ENCODE data around the gene FAM170B. TPM values are rescaled to one million over a fixed set of nuclear protein-coding genes. Genes with fewer than 3 reads are reported as not detected.

FAM170B gene
- total and polyA plus RNA-seq, 2 experiments from 2014 or later: not detected

DNA sequence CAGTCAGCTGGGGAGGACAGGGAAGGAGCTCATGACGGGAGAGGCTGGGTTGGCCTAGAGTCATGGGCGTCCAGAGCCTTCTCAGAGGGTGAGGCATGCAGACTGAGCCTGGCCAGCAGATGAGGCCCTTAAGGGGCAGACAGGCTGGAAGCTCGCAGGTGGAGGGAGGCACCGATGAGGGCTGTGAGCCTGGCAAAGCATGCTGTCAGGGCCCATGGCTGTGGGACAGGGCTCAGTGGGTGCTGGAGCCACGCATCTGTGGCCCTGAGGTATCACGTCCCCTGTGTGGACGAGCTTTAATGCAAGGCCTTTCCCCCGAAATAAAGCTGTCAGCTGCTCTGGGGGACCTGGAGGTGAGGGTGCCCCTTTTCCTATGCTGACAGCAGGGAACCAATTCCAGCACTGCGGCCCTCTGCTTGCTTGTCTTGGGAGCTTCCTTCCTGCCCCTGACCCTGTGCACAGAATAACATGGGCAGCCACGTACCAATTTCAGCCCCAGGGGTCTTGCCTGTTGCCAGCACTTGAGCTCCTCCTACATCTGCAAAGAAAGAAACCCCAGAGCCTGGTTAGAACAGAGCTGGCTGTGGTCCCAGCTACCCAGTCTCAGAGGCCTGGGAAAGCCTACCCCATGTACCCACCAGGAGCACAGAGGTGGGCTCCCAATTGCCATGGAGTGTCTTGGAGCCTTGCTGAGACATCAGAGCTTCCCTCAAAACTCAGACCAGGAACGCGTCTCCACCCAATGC is 33.8 kb upstream of the FAM170B start:
- Histone ChIP-seq H3F3A (ENCODE audit: insufficient read depth) (peaks cover 11% of the 10 kb centered on the region), H3K4me1 (ENCODE audit: insufficient read depth) (peaks cover 12% of the 10 kb centered on the region), H3K9me3 (ENCODE audit: low read depth) (no peaks in the 10 kb centered on the region), H2AFZ (no peak overlapping the region), H4K20me1 (ENCODE audit: insufficient read depth) (no peaks in the 10 kb centered on the region), H3K4me3 (no peak overlapping the region), H3K9ac (no peak overlapping the region), H3K79me2 (ENCODE audit: insufficient read depth) (no peaks in the 10 kb centered on the region), H3K4me2 (ENCODE audit: unreplicated experiment) (no peak overlapping the region), H3K27ac (no peak overlapping the region), H3K27me3 (replicated peaks; ENCODE audit: insufficient read depth) (no peaks in the 10 kb centered on the region), H3K9me2 (ENCODE audit: insufficient read depth) (no peaks in the 10 kb centered on the region), H3K36me3 (ENCODE audit: low read depth) (no peaks in the 10 kb centered on the region)
- TF ChIP-seq EZH2 (IDR thresholded peaks at IDR 0.05; ENCODE audit: insufficient read depth, poor library complexity, severe bottlenecking): no peak
- no peak for TF ChIP-seq EZH2phosphoT487 (IDR thresholded peaks at IDR 0.05; ENCODE audit: insufficient read depth, low read depth)
- DNase-seq: no peak
- in situ Hi-C loops (cut with MboI): loop anchor here (25.0 kb wide), 1 partner anchor 505 kb away; no protein-coding TSS in a partner anchor
- 87 to 88% methylated on average over 12 of the region's 12 CpGs for WGBS, 2 experiments (ENCODE audit: low coverage in 1 of 2, low lambda C conversion rate in 2 of 2, missing lambda C conversion rate in 2 of 2)

DNA sequence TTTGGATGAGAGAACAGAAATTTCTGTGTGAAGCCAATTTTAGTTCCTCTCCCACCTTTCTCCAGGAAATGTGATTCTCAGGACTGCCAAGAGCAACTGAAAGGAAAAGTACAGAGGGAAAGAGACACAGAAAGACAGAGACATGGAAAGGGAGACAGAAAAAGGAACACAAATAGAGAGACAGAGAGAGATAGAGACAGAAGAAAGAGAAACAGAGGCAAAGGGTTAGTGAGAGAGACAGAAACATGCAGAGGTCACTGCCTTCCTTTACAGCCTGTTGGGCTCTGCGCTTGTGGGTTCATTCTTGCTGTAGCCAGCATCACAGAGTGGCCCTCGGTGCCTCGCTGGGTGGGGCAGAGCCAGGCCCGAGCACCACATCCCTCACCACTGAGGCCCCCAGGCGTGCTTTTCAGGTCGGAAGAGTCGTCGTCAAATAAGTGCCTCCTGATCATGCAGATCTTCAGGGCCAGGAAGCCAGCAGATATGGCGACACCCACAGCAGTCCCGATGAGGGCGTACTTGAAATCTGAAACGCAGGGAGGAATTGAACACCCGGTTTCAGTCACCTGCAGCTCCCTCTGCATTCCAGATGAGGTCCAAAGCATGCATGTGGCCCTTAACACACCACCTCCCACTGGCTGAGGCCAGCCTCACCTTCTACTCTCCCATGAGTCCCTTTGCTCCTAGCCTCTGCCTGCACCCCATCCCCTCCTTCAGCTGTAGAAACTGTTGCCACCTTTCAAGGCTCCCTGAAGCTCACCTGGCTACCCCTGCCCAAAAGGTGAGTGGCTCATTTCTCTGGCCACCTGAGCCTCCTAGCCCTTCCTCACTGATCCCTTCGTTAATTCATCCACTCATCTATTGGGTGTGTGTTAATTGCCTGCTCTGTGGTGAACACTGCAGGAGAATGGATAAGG is 32.9 kb upstream of the FAM170B start:
- Histone ChIP-seq H3K79me2 (ENCODE audit: insufficient read depth) (no peaks in the 10 kb centered on the region), H3K9me3 (ENCODE audit: low read depth) (no peaks in the 10 kb centered on the region), H3K4me3 (no peak overlapping the region), H3F3A (ENCODE audit: insufficient read depth) (peaks cover 11% of the 10 kb centered on the region), H3K9me2 (ENCODE audit: insufficient read depth) (no peaks in the 10 kb centered on the region), H3K4me1 (ENCODE audit: insufficient read depth) (peaks cover 12% of the 10 kb centered on the region), H3K4me2 (ENCODE audit: unreplicated experiment) (no peak overlapping the region), H4K20me1 (ENCODE audit: insufficient read depth) (no peaks in the 10 kb centered on the region), H3K27me3 (replicated peaks; ENCODE audit: insufficient read depth) (no peaks in the 10 kb centered on the region), H3K27ac (no peak overlapping the region), H2AFZ (no peak overlapping the region; the same call in 1 of the 2 replicates), H3K9ac (no peak overlapping the region), H3K36me3 (ENCODE audit: low read depth) (no peaks in the 10 kb centered on the region)
- no peak for TF ChIP-seq EZH2 (IDR thresholded peaks at IDR 0.05; ENCODE audit: insufficient read depth, poor library complexity, severe bottlenecking)
- TF ChIP-seq EZH2phosphoT487 (IDR thresholded peaks at IDR 0.05; ENCODE audit: insufficient read depth, low read depth): no peak
- in situ Hi-C loops (cut with MboI): loop anchor here (25.0 kb wide), 1 partner anchor 504 kb away; no protein-coding TSS in a partner anchor
- no peak for DNase-seq
- 89 to 92% methylated on average over 11 to 14 of the region's 14 CpGs for WGBS, 2 experiments (ENCODE audit: low coverage in 1 of 2, low lambda C conversion rate in 2 of 2, missing lambda C conversion rate in 2 of 2)

DNA sequence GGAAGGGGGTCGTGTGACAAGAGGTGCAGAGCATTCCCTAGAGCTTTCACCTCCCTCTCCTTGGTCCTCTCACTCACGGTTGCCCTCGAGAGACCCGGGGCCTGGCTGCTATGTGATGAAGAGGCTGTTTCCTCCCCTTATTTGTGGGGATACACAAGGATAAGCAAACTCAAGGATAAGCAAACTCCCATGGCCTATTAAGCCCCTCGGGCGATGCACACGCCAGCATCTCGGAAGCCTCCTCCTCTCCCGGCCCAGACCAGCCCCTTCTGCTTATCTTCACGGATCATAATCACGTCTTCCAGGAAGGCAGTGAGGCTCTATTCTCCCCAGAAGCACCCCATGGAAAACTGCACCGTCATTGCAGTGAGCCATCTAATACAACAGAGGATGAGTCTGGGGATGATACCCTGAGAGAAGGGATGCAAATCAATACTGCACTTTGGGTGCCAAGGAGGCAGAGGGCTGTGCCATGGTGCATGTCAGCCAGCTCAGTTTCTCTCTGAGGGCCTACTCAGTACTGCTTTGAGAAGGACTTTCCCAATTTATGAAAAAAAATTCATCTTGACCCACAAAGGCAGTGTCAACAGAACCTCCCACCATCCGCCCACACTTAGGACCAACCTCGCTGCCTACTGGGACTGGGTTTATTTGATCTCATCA is 32.1 kb upstream of the FAM170B start:
- Histone ChIP-seq H3K79me2 (ENCODE audit: insufficient read depth) (no peaks in the 10 kb centered on the region), H2AFZ (no peak overlapping the region; the same call in 1 of the 2 replicates), H3K4me2 (ENCODE audit: unreplicated experiment) (no peak overlapping the region), H3K9ac (no peak overlapping the region), H3K36me3 (ENCODE audit: low read depth) (no peaks in the 10 kb centered on the region), H3K9me3 (ENCODE audit: low read depth) (no peaks in the 10 kb centered on the region), H3K9me2 (ENCODE audit: insufficient read depth) (no peaks in the 10 kb centered on the region), H3K4me3 (no peak overlapping the region), H3K4me1 (ENCODE audit: insufficient read depth) (peaks cover 17% of the 10 kb centered on the region), H4K20me1 (ENCODE audit: insufficient read depth) (no peaks in the 10 kb centered on the region), H3F3A (ENCODE audit: insufficient read depth) (peaks cover 14% of the 10 kb centered on the region), H3K27me3 (replicated peaks; ENCODE audit: insufficient read depth) (no peaks in the 10 kb centered on the region), H3K27ac (no peak overlapping the region)
- in situ Hi-C loops (cut with MboI): loop anchor here (25.0 kb wide), 1 partner anchor 504 kb away; no protein-coding TSS in a partner anchor
- DNase-seq: no peak
- 87 to 90% methylated on average over 14 of the region's 14 CpGs for WGBS, 2 experiments (ENCODE audit: low coverage in 1 of 2, low lambda C conversion rate in 2 of 2, missing lambda C conversion rate in 2 of 2)
- no peak for TF ChIP-seq EZH2 (IDR thresholded peaks at IDR 0.05; ENCODE audit: insufficient read depth, poor library complexity, severe bottlenecking)
- no peak for TF ChIP-seq EZH2phosphoT487 (IDR thresholded peaks at IDR 0.05; ENCODE audit: insufficient read depth, low read depth)

DNA sequence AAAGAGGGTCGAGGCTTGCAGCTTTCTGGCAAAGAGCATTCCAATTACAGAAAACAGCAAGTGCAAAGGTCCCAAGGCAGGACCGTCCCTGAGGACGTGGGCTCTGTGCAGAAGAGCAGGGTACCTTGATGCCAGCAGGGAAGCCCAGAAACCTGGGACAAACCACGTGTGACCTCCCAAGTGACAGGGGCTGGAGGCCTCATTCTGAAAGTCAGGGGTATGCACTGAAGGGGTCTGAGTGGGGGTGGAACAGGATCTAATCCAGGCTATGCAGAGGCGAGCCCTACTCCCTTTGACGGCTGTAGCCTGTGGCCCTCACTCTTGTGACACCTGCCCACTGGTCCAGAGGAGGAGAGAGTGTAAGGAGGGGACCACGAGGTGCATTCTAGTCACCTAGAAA is 31.4 kb upstream of the FAM170B start:
- Histone ChIP-seq H3K4me2 (ENCODE audit: unreplicated experiment) (no peak overlapping the region), H4K20me1 (ENCODE audit: insufficient read depth) (no peaks in the 10 kb centered on the region), H3K9ac (no peak overlapping the region), H3K4me1 (ENCODE audit: insufficient read depth) (peaks cover 17% of the 10 kb centered on the region), H3K27me3 (replicated peaks; ENCODE audit: insufficient read depth) (no peaks in the 10 kb centered on the region), H3K79me2 (ENCODE audit: insufficient read depth) (no peaks in the 10 kb centered on the region), H3K9me3 (ENCODE audit: low read depth) (no peaks in the 10 kb centered on the region), H3K27ac (no peak overlapping the region), H2AFZ (no peak overlapping the region), H3K36me3 (ENCODE audit: low read depth) (no peaks in the 10 kb centered on the region), H3F3A (ENCODE audit: insufficient read depth) (peaks cover 14% of the 10 kb centered on the region), H3K9me2 (ENCODE audit: insufficient read depth) (no peaks in the 10 kb centered on the region), H3K4me3 (no peak overlapping the region)
- DNase-seq: no peak
- no peak for TF ChIP-seq EZH2phosphoT487 (IDR thresholded peaks at IDR 0.05; ENCODE audit: insufficient read depth, low read depth)
- TF ChIP-seq EZH2 (IDR thresholded peaks at IDR 0.05; ENCODE audit: insufficient read depth, poor library complexity, severe bottlenecking): no peak
- WGBS, 2 experiments (ENCODE audit: low coverage in 1 of 2, low lambda C conversion rate in 2 of 2, missing lambda C conversion rate in 2 of 2): 73 to 74% methylated on average over 7 of the region's 7 CpGs
- in situ Hi-C loops (cut with MboI): loop anchor here (25.0 kb wide), 1 partner anchor 503 kb away; no protein-coding TSS in a partner anchor
